PC-3 (cell line): ENCODE data around the gene SLC48A1. TPM values are rescaled to one million over a fixed set of nuclear protein-coding genes. Genes with fewer than 3 reads are reported as not detected.

Experiments used
- ATAC-seq: fragments of 200-7000 bp; cut with Tn5 transposase; 2 replicates; pipeline ENCODE4 v1.9.1; 2020; ENCODE audit warnings: mild to moderate bottlenecking, moderate library complexity
- BruUV-seq: library from RNA; stranded (reverse); fragments of 400-500 nt; replicated peaks from 2 replicates; lab custom pipeline; 2021; lab: Mats Ljungman, UMichigan
- CTCF ChIA-PET: fragments of 300-600 bp; sonication (Branson Sonifier 250); formaldehyde crosslinking; loops from one replicate; lab custom pipeline; 2022; ENCODE audit warnings: antibody characterized with exemption; lab: Charles Lee
- POLR2A ChIA-PET: fragments of 300-600 bp; sonication (Branson Sonifier 250); formaldehyde crosslinking; loops from one replicate; lab custom pipeline; 2022; ENCODE audit warnings: antibody characterized with exemption; ENCODE audit not compliant: unreplicated experiment; lab: Charles Lee
- DNase-seq: peaks from one replicate; pipeline ENCODE4 v3.0.0-alpha.2; 2015
- H2AFZ ChIP-seq: fragments of 300-600 bp; sonication (generic); 2 replicates; pipeline ENCODE4 v1.6.0; 2016; ENCODE audit warnings: antibody characterized with exemption, low read length
- H3F3A ChIP-seq: fragments of 300-600 bp; sonication (generic); one replicate; pipeline ENCODE4 v1.6.0; 2017; ENCODE audit warnings: antibody characterized with exemption, low read length, control low read depth, mild to moderate bottlenecking; ENCODE audit not compliant: unreplicated experiment
- H3K27ac ChIP-seq: fragments of 300-600 bp; sonication (generic); 2 replicates; pipeline ENCODE4 v1.5.1; 2016; ENCODE audit warnings: mild to moderate bottlenecking, low read length
- H3K27me3 ChIP-seq: fragments of 300-600 bp; sonication (generic); 2 replicates; pipeline ENCODE4 v1.6.1; 2016; ENCODE audit warnings: low read length, mixed read lengths
- H3K36me3 ChIP-seq: fragments of 300-600 bp; sonication (generic); 2 replicates; pipeline ENCODE4 v1.6.1; 2016; ENCODE audit warnings: low read depth, mixed run types, low read length, mixed read lengths
- H3K4me1 ChIP-seq: fragments of 300-600 bp; sonication (generic); 2 replicates; pipeline ENCODE4 v1.5.1; 2016; ENCODE audit warnings: low read length; ENCODE audit not compliant: insufficient read depth
- H3K4me2 ChIP-seq: fragments of 300-600 bp; sonication (generic); 2 replicates; pipeline ENCODE4 v1.6.0; 2016; ENCODE audit warnings: low read length
- H3K4me3 ChIP-seq: fragments of 300-600 bp; sonication (generic); 2 replicates; pipeline ENCODE4 v1.5.1; 2016; ENCODE audit warnings: mild to moderate bottlenecking, low read length, mixed read lengths
- H3K79me2 ChIP-seq: fragments of 300-600 bp; sonication (generic); 2 replicates; pipeline ENCODE4 v1.6.1; 2017; ENCODE audit warnings: low read length, mixed read lengths
- H3K9ac ChIP-seq: fragments of 300-600 bp; sonication (generic); 2 replicates; pipeline ENCODE4 v1.6.0; 2016; ENCODE audit warnings: mild to moderate bottlenecking, low read length
- H3K9me2 ChIP-seq: fragments of 300-600 bp; sonication (generic); replicated peaks from 2 replicates; pipeline ENCODE4 v1.6.1; 2016; ENCODE audit warnings: mixed run types, low read length, mixed read lengths
- H3K9me3 ChIP-seq: fragments of 300-600 bp; sonication (generic); 2 replicates; pipeline ENCODE4 v1.6.1; 2016; ENCODE audit warnings: low read length, mixed read lengths
- H4K20me1 ChIP-seq: fragments of 300-600 bp; sonication (generic); 2 replicates; pipeline ENCODE4 v1.6.1; 2016; ENCODE audit warnings: low read length, mixed read lengths
- CTCF ChIP-seq: fragments of 300-600 bp; sonication (generic); conservative IDR thresholded peaks from 2 replicates; pipeline ENCODE4 v1.5.1; 2017; ENCODE audit warnings: antibody characterized with exemption, low read depth, mild to moderate bottlenecking, low read length
- EZH2 ChIP-seq: fragments of 300-600 bp; sonication (generic); IDR thresholded peaks from one replicate; pipeline ENCODE4 v1.6.1; 2017; ENCODE audit warnings: antibody characterized with exemption, mild to moderate bottlenecking, low read length; ENCODE audit not compliant: unreplicated experiment
- EZH2phosphoT487 ChIP-seq: fragments of 300-600 bp; sonication (generic); IDR thresholded peaks from 2 replicates; pipeline ENCODE4 v1.6.1; 2018; ENCODE audit warnings: mild to moderate bottlenecking, antibody characterized with exemption, low read length, borderline replicate concordance
- intact Hi-C: fragments of 100-400 bp; cut with micrococcal nuclease; formaldehyde crosslinking; loops from 2 replicates; pipeline ENCODE4 v1.9.0; 2023
- total RNA-seq: library from RNA; depleted of rRNA; stranded (reverse); fragments of >200 nt; gene quantifications from 2 replicates; pipeline ENCODE4 v1.2.3, GENCODE V29; 2014

The SLC48A1 gene
- total RNA-seq, 1 experiment from 2014 or later: 21.4 TPM

- Histone ChIP-seq H3K27me3 (no peaks in the 10 kb centered on the region), H3K9me2 (no peaks in the 10 kb centered on the region), H3K27ac (peak overlapping the region; percentile 76), H3K4me2 (peak overlapping the region; percentile 34), H3K4me1 (peaks cover 81% of the 10 kb centered on the region), H3K79me2 (peaks cover 29% of the 10 kb centered on the region), H3K4me3 (no peak overlapping the region), H3K9ac (no peak overlapping the region; the same call in 1 of the 2 replicates), H3K9me3 (no peaks in the 10 kb centered on the region), H4K20me1 (0 out of 2 replicates have a peak, but pooled peaks cover 11% of the 10 kb centered on the region), H3K36me3 (no peaks in the 10 kb centered on the region), H3F3A (peaks cover 4% of the 10 kb centered on the region), H2AFZ (no peak overlapping the region)
- intact Hi-C loops: loop anchor here (10.0 kb wide), 1 partner anchor 122 kb away; no protein-coding TSS in a partner anchor
- no peak for TF ChIP-seq CTCF
- TF ChIP-seq EZH2: no peak
- no peak for TF ChIP-seq EZH2phosphoT487
- no peak for ATAC-seq
- BruUV-seq: no TSS peak
- POLR2A ChIA-PET: no interaction called here
- CTCF ChIA-PET: interaction anchor here (0.6 kb wide), 1 partner anchor 40 kb away, joined by 5 read pairs; no protein-coding TSS in a partner anchor
- no peak for DNase-seq
Observed at GRCh38 chr12:47822401-47822800, 49.4 kb downstream of the SLC48A1 start.

GRCh38 chr12:47822863-47823262, 49.8 kb downstream of the SLC48A1 start:
- no peak for ATAC-seq
- TF ChIP-seq CTCF (no peak), EZH2phosphoT487 (no peak), EZH2 (no peak)
- no peaks in the 10 kb centered on the region for H3K27me3 ChIP-seq
- H3K9me2 ChIP-seq: no peaks in the 10 kb centered on the region
- no peak overlapping the region for H2AFZ ChIP-seq
- 0 out of 2 replicates have a peak, but pooled peaks cover 8% of the 10 kb centered on the region for H4K20me1 ChIP-seq
- intact Hi-C loops: loop anchor here (10.0 kb wide), 1 partner anchor 122 kb away; no protein-coding TSS in a partner anchor
- peaks cover 77% of the 10 kb centered on the region for H3K4me1 ChIP-seq
- ChIA-PET POLR2A (no interaction called here), CTCF (interaction anchor here (0.6 kb wide), 1 partner anchor 41 kb away, joined by 5 read pairs; no protein-coding TSS in a partner anchor)
- H3K9me3 ChIP-seq: no peaks in the 10 kb centered on the region
- H3K27ac ChIP-seq: peak overlapping the region; percentile 76
- DNase-seq: peak; percentile 76
- H3K79me2 ChIP-seq: peaks cover 24% of the 10 kb centered on the region
- no TSS peak for BruUV-seq
- no peak overlapping the region; the same call in 1 of the 2 replicates for H3K9ac ChIP-seq
- H3K4me2 ChIP-seq: peak overlapping the region; percentile 45
- H3F3A ChIP-seq: peaks cover 4% of the 10 kb centered on the region
- H3K4me3 ChIP-seq: no peak overlapping the region
- no peaks in the 10 kb centered on the region for H3K36me3 ChIP-seq

- Histone ChIP-seq H3K27me3 (no peaks in the 10 kb centered on the region), H3K9ac (no peak overlapping the region), H3K9me2 (no peaks in the 10 kb centered on the region), H3K9me3 (no peaks in the 10 kb centered on the region), H2AFZ (no peak overlapping the region), H3K4me1 (peaks cover 74% of the 10 kb centered on the region), H3K4me3 (no peak overlapping the region), H3K4me2 (peak overlapping the region; percentile 45), H3K36me3 (no peaks in the 10 kb centered on the region), H3K79me2 (peaks cover 18% of the 10 kb centered on the region), H3F3A (peaks cover 4% of the 10 kb centered on the region), H3K27ac (peak overlapping the region; percentile 64), H4K20me1 (0 out of 2 replicates have a peak, but pooled peaks cover under 1% of the 10 kb centered on the region)
- ATAC-seq (no peak), DNase-seq (no peak)
- ChIA-PET POLR2A (interaction anchor here (0.6 kb wide), 1 partner anchor 64 kb away, joined by 3 read pairs; no protein-coding TSS in a partner anchor), CTCF (no interaction called here)
- intact Hi-C loops: loop anchor here (10.0 kb wide), 1 partner anchor 121 kb away; no protein-coding TSS in a partner anchor
- BruUV-seq: no TSS peak
- TF ChIP-seq EZH2 (no peak), EZH2phosphoT487 (no peak), CTCF (no peak)
Observed at GRCh38 chr12:47823422-47824086, 50.5 kb downstream of the SLC48A1 start.
